DOHH2 (cell line): ENCODE data around the gene RAP1GAP.

Experiments
- H3F3A ChIP-seq: fragments of 200-600 bp; sonication (generic), shearing (Covaris generic); 2 replicates; pipeline ENCODE4 v1.6.0; 2016; ENCODE audit warnings: antibody characterized with exemption, mild to moderate bottlenecking; ENCODE audit not compliant: control insufficient read depth, insufficient read depth
- H3K27ac ChIP-seq: fragments of 200-600 bp; sonication (generic); 2 replicates; pipeline ENCODE4 v1.5.1; 2014; ENCODE audit warnings: low read depth, mild to moderate bottlenecking, low read length, moderate library complexity
- H3K27me3 ChIP-seq: fragments of 200-600 bp; sonication (generic); 2 replicates; pipeline ENCODE4 v1.6.1; 2014; ENCODE audit warnings: mild to moderate bottlenecking, low read length, mixed read lengths; ENCODE audit not compliant: control insufficient read depth
- H3K36me3 ChIP-seq: fragments of 200-600 bp; sonication (generic); 2 replicates; pipeline ENCODE4 v1.6.1; 2014; ENCODE audit warnings: mild to moderate bottlenecking, low read length, moderate library complexity, mixed read lengths; ENCODE audit not compliant: control insufficient read depth
- H3K4me1 ChIP-seq: fragments of 200-600 bp; sonication (generic); 2 replicates; pipeline ENCODE4 v1.6.1; 2014; ENCODE audit warnings: mild to moderate bottlenecking, low read length, mixed read lengths; ENCODE audit not compliant: control insufficient read depth
- H3K4me2 ChIP-seq: fragments of 200-600 bp; sonication (generic); 2 replicates; pipeline ENCODE4 v1.6.0; 2014; ENCODE audit warnings: mild to moderate bottlenecking, low read length, moderate library complexity
- H3K4me3 ChIP-seq: fragments of 200-600 bp; sonication (generic); 2 replicates; pipeline ENCODE4 v1.5.1; 2014; ENCODE audit warnings: mild to moderate bottlenecking, low read length, mixed read lengths
- H3K79me2 ChIP-seq: fragments of 200-600 bp; sonication (generic); 2 replicates; pipeline ENCODE4 v1.6.1; 2014; ENCODE audit warnings: mild to moderate bottlenecking, low read length, mixed read lengths; ENCODE audit not compliant: control insufficient read depth
- H3K9me2 ChIP-seq: fragments of 200-600 bp; sonication (generic); replicated peaks from 2 replicates; pipeline ENCODE4 v1.6.1; 2014; ENCODE audit warnings: mild to moderate bottlenecking, low read length, mixed read lengths; ENCODE audit not compliant: control insufficient read depth
- H3K9me3 ChIP-seq: fragments of 200-600 bp; sonication (generic); 2 replicates; pipeline ENCODE4 v1.6.1; 2014; ENCODE audit warnings: antibody characterized with exemption, low read length, mixed read lengths; ENCODE audit not compliant: control insufficient read depth, insufficient read depth
- H4K20me1 ChIP-seq: fragments of 200-600 bp; sonication (generic); 2 replicates; pipeline ENCODE4 v1.6.0; 2014; ENCODE audit warnings: low read depth, mild to moderate bottlenecking, antibody characterized with exemption, low read length, moderate library complexity; ENCODE audit not compliant: control insufficient read depth, insufficient read depth
- EZH2phosphoT487 ChIP-seq: fragments of 200-600 bp; sonication (generic); IDR thresholded peaks from 2 replicates; pipeline ENCODE4 v1.6.1; 2017; ENCODE audit warnings: borderline replicate concordance, mild to moderate bottlenecking, antibody characterized with exemption, low read length, moderate library complexity, mixed read lengths
- TF ChIP-seq, protein P1 (sequence below): fragments of 200-600 bp; sonication (generic); IDR thresholded peaks from one replicate; pipeline ENCODE4 v1.5.1; 2014; ENCODE audit warnings: antibody characterized with exemption, mild to moderate bottlenecking, low read depth, low read length; ENCODE audit not compliant: poor library complexity, severe bottlenecking

The RAP1GAP gene

DNA sequence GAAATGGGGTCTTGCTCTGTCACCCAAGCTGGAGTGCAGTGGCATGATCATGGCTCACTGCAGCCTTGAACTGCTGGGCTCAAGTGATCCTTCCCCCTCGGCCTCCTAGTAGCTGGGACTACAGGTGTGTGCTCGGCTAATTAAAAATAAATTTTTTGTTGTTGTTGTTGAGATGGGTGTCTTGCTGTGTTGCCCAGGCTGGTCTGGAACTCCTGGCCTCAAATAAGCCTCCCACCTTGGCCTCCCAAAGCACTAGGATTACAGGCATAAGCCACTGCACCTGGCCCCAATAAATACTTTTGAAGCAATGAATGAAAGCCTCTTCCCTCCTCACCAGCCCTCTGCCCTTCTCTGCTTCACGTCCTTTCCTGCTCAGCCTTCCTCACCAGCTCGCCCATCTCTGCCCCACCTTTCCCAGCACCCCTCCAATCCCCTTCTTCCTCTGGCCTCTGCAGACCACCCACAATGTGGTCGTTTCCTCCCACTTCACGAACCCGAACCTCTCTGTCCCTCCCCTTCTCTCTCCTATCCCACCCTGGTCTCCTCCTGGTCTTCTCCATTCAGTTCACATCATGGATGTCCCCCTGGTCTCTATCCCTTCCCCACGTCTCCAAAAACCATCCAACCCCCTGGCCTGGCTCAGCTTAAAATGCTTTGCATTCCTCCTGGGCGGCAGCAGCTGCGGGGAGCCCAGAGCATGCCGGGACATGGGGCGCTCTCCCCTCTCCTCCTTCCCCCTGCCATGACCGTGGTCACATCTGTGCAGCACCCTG, 38.4 kb downstream of the RAP1GAP start:
- no peak overlapping the region for H3K27ac ChIP-seq
- TF ChIP-seq, protein P1, sequence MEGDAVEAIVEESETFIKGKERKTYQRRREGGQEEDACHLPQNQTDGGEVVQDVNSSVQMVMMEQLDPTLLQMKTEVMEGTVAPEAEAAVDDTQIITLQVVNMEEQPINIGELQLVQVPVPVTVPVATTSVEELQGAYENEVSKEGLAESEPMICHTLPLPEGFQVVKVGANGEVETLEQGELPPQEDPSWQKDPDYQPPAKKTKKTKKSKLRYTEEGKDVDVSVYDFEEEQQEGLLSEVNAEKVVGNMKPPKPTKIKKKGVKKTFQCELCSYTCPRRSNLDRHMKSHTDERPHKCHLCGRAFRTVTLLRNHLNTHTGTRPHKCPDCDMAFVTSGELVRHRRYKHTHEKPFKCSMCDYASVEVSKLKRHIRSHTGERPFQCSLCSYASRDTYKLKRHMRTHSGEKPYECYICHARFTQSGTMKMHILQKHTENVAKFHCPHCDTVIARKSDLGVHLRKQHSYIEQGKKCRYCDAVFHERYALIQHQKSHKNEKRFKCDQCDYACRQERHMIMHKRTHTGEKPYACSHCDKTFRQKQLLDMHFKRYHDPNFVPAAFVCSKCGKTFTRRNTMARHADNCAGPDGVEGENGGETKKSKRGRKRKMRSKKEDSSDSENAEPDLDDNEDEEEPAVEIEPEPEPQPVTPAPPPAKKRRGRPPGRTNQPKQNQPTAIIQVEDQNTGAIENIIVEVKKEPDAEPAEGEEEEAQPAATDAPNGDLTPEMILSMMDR = no peak
- no peak for TF ChIP-seq EZH2phosphoT487
- no peaks in the 10 kb centered on the region for H3F3A ChIP-seq
- H3K27me3 ChIP-seq = no peaks in the 10 kb centered on the region
- H3K36me3 ChIP-seq = no peaks in the 10 kb centered on the region
- H3K4me1 ChIP-seq = no peaks in the 10 kb centered on the region
- H3K79me2 ChIP-seq = no peaks in the 10 kb centered on the region
- H3K4me3 ChIP-seq = no peak overlapping the region
- no peak overlapping the region for H3K4me2 ChIP-seq
- no peaks in the 10 kb centered on the region for H3K9me2 ChIP-seq
- no peaks in the 10 kb centered on the region for H3K9me3 ChIP-seq
- no peaks in the 10 kb centered on the region for H4K20me1 ChIP-seq

DNA sequence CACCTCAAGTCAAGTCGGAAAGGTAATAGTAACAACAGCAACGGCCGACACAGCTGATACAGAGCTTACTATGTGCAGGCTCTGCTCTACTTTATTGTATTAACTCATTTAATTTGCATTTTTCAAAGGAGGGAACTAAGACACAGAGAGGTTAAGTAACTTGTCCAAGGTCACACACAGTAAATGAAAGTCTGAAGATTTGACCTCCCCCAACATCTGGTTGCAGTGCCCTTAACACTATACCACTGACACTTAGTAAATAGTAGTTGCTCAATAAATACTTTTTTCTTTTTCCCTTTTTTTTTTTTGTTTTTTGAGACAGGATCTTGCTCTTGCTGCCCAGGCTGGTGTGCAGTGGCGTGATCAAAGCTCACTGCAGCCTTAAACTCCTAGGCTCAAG, 39.2 kb downstream of the RAP1GAP start:
- Histone ChIP-seq H3K4me3 (no peak overlapping the region), H3K27me3 (no peaks in the 10 kb centered on the region), H3F3A (no peaks in the 10 kb centered on the region), H3K79me2 (no peaks in the 10 kb centered on the region), H3K9me2 (no peaks in the 10 kb centered on the region), H3K4me1 (no peaks in the 10 kb centered on the region), H3K36me3 (no peaks in the 10 kb centered on the region), H3K9me3 (no peaks in the 10 kb centered on the region), H4K20me1 (no peaks in the 10 kb centered on the region), H3K27ac (no peak overlapping the region), H3K4me2 (no peak overlapping the region)
- TF ChIP-seq, protein P1 = no peak
- TF ChIP-seq EZH2phosphoT487 = no peak

DNA sequence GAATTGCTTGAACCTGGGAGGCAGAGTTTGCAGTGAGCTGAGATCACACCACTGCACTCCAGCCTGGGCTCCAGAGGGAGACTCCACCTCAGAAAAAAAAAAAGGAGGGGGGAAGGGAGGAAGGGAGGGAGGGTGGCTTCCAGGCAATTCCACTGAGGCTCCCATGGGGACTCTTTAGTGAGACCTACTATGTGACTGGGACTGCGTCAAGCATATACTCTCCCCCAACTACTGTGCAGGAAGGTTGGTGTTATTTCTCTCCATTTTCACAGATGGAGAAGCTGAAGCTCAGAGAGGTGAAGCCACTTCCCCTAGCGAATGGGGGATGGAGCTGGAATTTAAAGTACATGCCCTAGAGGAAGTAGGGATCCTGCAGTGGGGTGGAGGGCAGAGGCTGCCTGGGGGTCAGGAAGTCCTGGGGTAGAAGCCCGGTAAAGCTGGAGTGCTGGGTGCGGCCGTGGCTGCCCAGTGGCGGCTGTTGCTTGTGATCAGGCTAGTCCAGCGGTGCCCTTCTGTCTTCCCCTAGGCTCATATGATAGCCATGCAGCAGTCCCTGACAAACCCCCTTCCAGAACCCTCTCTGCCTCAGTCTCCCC, 40.3 kb downstream of the RAP1GAP start:
- TF ChIP-seq EZH2phosphoT487 = no peak
- TF ChIP-seq, protein P1 = no peak
- Histone ChIP-seq H3K4me3 (no peak overlapping the region), H3K36me3 (no peaks in the 10 kb centered on the region), H3K4me1 (no peaks in the 10 kb centered on the region), H3K79me2 (no peaks in the 10 kb centered on the region), H3K4me2 (no peak overlapping the region), H3F3A (no peaks in the 10 kb centered on the region), H3K9me3 (no peaks in the 10 kb centered on the region), H3K27ac (no peak overlapping the region), H4K20me1 (no peaks in the 10 kb centered on the region), H3K9me2 (no peaks in the 10 kb centered on the region), H3K27me3 (no peaks in the 10 kb centered on the region)
